HG03354 (cell line): ENCODE results near the gene ANKRD27.
"Not testable (repeated sequence)": the region's sequence is repeated elsewhere in the genome, so short reads cannot be mapped to it uniquely, and the experiment has no call there.

Experiments
- ATAC-seq: cut with Tn5 transposase; IDR thresholded peaks from one replicate; pipeline ENCODE4 v1.9.1; 2021; ENCODE audit warnings: mild to moderate bottlenecking; ENCODE audit not compliant: unreplicated experiment, poor library complexity, severe bottlenecking

The ANKRD27 gene

DNA sequence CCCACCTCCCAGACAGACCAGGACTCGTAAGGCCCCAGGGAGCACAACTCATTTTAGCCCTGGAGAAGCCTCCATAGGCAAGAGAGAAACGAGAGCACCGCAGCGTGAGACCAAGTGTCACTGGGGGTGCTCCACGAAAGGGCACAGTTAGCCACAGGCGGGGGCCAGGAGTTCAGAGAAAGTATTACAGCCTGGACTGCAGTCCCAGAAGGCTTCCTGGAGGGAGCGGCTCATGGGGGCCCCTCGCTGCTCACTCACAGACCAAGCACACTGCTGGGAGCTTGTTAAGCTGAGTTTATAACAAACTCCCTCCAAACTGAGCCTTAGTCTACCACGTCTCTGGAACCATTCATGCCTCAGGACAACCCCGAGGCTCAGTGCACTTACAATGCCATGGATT lies 16.5 kb downstream of the ANKRD27 start:
- no peak for ATAC-seq

GRCh38 chr19:32658075-32658474 lies 16.9 kb downstream of the ANKRD27 start:
- ATAC-seq, result no peak

GRCh38 chr19:32656379-32656778 lies 18.6 kb downstream of the ANKRD27 start:
- ATAC-seq, result not testable (repeated sequence)

DNA sequence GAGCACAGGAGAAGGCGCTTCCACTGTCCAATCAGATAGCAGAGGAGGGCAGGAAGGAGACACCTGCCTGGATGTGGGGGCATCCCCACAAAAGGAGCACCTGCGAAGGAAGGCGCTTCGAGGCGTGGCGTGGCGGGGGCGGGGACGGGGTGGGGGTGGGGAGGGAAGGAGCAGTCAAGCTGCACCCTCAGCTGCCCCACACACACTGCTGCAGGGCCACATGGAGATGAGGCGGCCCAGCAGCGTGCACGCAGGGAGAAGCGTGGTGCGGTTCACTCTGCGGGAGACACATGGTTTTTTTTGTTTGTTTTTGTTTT lies 21.4 kb downstream of the ANKRD27 start:
- no peak for ATAC-seq

DNA sequence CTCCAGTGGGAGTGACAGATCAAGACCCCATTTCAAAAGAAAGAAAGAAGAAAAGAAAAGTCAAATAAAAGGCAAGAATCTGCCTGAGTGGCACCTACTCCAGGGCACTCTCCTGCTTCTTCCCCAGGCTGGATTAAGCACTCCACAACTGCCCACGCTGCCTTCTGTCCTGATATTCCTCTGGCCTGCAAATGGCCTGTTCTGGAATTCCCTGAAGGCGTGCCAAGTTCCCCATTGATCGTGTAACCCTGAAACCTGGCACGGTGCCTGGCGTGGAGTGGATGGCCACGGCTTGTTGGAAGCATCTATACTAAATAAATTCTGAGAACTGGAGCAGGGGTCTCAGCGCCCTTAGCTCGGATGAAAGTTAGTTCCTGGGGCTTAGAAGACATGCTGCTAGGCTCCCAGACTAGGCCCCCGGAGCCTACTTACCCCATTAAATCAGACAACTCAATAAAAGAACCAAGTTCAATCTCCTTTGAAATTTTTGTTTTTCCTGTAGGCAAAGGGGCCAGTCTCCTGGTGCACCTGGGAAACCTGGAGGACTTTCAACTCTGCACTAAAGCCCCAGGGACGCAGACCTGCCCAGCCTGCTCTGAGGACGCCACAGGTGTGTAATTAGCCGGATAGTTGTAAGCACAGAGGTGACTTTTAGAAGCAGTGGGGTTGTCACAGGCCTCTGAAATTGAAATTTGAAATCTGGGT lies 21.9 kb downstream of the ANKRD27 start:
- ATAC-seq, result no peak

- not testable (repeated sequence) for ATAC-seq
Observed at GRCh38 chr19:32652331-32652730, 22.6 kb downstream of the ANKRD27 start.

GRCh38 chr19:32651729-32652140 lies 23.2 kb downstream of the ANKRD27 start:
- ATAC-seq, result no peak

- ATAC-seq, result no peak
Observed at GRCh38 chr19:32650671-32651070, 24.3 kb downstream of the ANKRD27 start.

DNA sequence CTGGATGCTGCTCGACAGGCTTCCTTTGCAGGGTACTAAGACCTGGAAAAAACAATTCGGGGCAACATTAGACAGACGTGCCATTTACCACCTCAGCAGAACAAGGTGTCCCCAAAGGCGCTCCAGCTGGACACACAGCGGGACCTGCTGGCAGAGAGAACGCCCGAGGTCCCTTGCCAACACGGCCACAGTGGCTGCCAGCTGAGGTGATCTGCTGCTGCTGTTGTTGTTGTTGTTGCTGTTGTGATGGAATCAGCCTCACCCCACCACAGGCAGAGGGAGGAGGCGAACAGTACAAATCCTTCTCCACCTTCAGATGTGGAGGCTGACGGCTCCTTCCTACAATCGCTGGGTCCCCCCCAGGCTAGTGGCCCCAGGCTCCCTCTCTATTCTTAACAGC lies 25.2 kb downstream of the ANKRD27 start:
- no peak for ATAC-seq

DNA sequence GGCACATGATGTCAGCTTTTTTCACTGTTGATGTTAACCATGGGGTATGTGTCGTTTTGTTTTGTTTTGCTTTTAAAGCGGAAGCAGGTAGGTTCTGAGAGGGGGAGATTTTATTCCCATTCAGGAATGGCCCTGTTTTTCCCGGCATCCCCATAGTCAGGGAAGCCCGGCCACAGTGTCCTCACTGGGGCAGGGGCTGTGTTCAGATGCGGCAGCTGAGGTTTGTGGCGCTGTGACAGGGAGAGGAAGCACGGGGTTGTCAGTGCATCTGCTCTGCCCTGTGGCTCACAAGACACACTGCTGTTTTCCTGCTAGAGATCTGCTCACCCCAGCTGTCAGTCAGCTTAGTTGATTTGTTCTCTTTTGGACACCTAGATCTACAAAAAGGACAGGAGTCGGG lies 27.6 kb downstream of the ANKRD27 start:
- ATAC-seq, result no peak

GRCh38 chr19:32646556-32646955 lies 28.4 kb downstream of the ANKRD27 start:
- ATAC-seq, result no peak

DNA sequence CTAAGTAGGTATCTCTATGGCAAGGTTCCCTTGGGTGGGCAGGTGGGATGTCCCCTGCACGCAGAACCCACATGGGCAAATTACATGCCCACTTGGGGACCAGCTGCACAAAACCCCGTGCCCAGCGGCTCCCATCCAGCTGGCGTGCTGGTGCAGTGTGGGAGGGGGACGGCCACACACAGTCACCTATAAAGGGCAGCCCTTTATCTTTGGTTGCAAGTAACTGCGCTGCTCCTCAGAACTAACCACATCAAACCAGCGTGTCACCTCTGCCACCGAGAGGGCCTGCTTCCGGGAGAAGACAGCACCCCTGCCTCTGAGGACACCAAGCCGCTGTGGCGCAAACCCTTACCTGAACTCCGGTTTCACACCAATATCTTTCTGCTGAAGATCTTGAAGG lies 32.2 kb downstream of the ANKRD27 start:
- no peak for ATAC-seq

DNA sequence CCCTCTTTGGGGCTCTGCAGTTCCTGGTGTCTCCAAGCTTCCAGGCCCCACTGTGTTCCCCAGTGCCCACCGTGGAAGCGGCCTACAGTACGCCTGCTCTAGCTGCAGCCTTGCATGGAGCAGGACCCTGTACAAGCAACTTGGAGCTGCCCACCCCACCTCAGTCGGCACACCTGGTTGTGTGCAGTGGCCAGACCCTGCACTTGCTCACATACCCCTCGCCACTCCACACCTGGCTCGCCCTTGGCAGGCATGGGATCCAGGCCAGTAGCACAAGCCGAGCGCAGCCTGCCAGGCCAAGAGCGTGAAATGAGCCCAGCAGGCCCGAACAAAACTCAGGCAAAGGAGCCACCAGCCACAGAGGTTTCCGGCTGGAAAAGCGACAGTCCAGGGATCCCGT lies 36.4 kb downstream of the ANKRD27 start:
- no peak for ATAC-seq

DNA sequence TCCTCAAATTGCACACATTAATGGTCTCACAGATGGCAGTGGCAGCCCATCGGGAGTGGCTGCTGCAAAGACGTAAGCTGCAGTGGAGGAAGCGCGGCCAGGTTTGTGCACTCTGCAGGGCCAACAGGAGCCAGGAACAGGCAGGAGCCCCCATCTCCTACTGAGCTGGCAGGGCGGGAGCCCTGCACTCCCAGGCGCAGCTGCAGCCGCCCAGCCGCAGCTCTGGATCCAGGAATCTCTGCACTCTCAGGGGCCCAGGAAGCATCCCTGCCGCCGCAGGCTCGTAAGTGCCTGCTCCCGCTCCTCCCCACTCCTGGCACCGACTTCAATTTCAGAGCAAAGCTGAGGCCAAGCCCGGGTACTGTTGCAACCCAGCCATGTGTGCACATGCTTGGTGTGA lies 37.5 kb downstream of the ANKRD27 start:
- no peak for ATAC-seq

GRCh38 chr19:32631381-32631780 lies 43.6 kb downstream of the ANKRD27 start:
- no peak for ATAC-seq

- no peak for ATAC-seq
Observed at GRCh38 chr19:32630338-32630737, 44.6 kb downstream of the ANKRD27 start.

DNA sequence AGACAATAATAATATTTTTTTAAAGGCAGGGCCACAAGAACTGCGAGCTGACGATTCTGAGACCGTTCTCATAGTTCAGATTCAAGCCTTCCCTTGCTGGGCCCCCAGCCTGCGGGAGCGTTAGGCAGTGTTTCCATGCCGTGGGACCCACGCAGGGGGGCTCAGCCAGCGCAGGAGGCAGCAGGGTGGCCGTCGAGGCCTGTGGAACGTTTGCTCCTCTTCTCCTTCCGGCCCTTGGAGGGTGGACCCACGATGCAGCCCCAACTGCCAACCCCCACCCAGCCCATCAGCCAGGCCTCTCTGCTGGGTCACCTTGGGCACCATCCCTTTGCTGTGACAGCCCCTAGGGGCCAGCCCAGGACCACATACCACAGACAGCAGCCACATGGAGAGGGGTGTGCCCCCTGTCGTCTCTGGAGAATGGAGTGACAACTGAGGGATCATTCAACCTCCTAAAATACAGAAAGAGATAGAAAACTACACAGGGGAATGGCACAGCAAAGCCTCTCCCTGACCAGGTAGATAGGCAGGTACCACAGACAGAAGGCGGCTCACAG lies 47.2 kb downstream of the ANKRD27 start:
- ATAC-seq, result no peak

- no peak for ATAC-seq
Observed at GRCh38 chr19:32626969-32627368, 48.0 kb downstream of the ANKRD27 start.

GRCh38 chr19:32624410-32624809 lies 50.6 kb downstream of the ANKRD27 start:
- no peak for ATAC-seq

- ATAC-seq, result no peak
Observed at GRCh38 chr19:32622002-32622401, 53.0 kb downstream of the ANKRD27 start.

DNA sequence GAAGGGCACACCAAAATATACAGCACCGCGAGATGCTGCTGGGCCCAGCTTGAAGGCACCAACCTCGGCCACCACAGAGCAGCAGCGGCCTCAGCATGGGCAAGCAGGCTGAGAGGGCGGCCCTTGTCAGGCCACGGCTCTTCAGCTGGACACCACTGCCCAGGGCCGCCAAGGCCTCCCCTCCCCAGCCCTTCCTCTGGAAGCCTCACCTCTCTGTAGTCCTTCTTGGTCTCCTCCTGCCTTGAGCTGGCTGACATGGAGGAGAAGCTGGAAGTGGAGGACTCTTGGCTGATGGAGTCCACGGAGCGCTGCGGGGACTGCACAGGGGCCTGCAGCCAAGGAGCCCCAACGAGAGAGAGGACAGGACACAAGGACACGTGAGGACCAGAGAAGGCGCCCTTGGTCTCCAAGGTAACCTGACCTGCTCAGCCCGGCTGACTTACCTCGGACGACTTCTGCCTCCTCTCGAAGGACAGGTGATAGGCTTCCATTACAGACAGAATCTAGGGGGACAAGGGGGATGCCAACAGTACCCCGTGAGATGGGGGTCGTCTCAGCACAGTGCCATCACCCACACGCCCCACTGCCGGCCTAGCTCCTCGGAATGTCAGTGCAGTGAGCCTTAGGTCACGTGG lies 55.8 kb downstream of the ANKRD27 start:
- ATAC-seq, result no peak
